Retinal pigment epithelial cell (primary cell): ENCODE results near the gene NPC1.

Experiments
- DNase-seq: peaks from one replicate; pipeline ENCODE4 v3.0.0-alpha.2; 2010; ENCODE audit warnings: low read depth
- H3K4me3 ChIP-seq: 2 replicates; pipeline ENCODE4 v1.5.1; 2011; ENCODE audit warnings: mild to moderate bottlenecking, low read length, control low read depth, moderate library complexity
- TF ChIP-seq, protein P1 (sequence below): conservative IDR thresholded peaks from 2 replicates; pipeline ENCODE4 v1.5.1; 2011; ENCODE audit warnings: low read depth, low read length, control low read depth, inconsistent platforms

The NPC1 gene

GRCh38 chr18:23487738-23488570 is 98.4 kb downstream of the NPC1 start:
- H3K4me3 ChIP-seq: no peak overlapping the region
- TF ChIP-seq, protein P1, sequence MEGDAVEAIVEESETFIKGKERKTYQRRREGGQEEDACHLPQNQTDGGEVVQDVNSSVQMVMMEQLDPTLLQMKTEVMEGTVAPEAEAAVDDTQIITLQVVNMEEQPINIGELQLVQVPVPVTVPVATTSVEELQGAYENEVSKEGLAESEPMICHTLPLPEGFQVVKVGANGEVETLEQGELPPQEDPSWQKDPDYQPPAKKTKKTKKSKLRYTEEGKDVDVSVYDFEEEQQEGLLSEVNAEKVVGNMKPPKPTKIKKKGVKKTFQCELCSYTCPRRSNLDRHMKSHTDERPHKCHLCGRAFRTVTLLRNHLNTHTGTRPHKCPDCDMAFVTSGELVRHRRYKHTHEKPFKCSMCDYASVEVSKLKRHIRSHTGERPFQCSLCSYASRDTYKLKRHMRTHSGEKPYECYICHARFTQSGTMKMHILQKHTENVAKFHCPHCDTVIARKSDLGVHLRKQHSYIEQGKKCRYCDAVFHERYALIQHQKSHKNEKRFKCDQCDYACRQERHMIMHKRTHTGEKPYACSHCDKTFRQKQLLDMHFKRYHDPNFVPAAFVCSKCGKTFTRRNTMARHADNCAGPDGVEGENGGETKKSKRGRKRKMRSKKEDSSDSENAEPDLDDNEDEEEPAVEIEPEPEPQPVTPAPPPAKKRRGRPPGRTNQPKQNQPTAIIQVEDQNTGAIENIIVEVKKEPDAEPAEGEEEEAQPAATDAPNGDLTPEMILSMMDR: no peak
- no peak for DNase-seq

GRCh38 chr18:23485386-23485785 is 100.9 kb downstream of the NPC1 start:
- no peak overlapping the region for H3K4me3 ChIP-seq
- no peak for DNase-seq
- TF ChIP-seq, protein P1: no peak

DNA sequence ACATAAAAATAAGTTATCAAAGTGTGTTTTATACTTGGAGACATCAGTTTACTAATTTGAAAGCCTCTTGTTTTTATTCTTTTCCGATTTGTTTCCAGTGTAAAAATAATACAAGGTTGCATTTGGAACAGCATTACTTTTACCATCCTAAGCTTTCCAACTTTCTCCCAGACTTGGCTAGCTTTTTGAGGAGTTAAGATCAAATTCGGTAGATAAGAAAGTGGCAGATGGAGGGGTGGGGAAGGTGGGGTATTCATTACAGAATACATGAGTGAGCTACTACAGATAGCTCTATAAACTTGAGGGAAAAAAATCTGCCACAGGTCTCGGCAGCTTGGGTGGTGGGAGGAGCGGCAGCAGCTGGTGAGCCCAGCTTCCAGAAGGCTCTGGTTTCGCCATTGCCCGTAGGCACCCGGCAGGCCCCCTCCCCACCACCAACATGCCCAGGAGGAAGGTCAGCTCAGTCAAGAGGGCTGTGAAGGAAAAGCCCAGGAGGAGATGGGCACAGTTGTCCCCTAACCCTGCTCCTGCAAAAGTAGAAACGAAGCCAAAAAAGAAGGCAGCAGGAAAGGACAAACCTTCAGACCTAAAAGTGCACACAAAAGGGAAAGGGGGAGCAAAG is 101.6 kb downstream of the NPC1 start:
- no peak overlapping the region for H3K4me3 ChIP-seq
- DNase-seq: no peak
- TF ChIP-seq, protein P1: no peak
